ENCODE results near the gene PSMC5.

GRCh38 chr17:63830904-63831491, 3.8 kb downstream of the PSMC5 start:
- TF ChIP-seq CTCF (conservative IDR thresholded peaks at IDR 0.05; ENCODE audit: low read depth in 2 of 2) (no peak), EZH2 (IDR thresholded peaks at IDR 0.05; ENCODE audit: low read depth, unreplicated experiment) (no peak)
